DMS153 treated with DMSO at 0.1 percent for 48 hours (cell line): Measurements from ENCODE around the gene TLR2.

Experiments
- DNase-seq: peaks from one replicate; lab custom pipeline; 2025; ENCODE audit not compliant: unreplicated experiment; lab: John Stamatoyannopoulos, UW

Gene TLR2

DNA sequence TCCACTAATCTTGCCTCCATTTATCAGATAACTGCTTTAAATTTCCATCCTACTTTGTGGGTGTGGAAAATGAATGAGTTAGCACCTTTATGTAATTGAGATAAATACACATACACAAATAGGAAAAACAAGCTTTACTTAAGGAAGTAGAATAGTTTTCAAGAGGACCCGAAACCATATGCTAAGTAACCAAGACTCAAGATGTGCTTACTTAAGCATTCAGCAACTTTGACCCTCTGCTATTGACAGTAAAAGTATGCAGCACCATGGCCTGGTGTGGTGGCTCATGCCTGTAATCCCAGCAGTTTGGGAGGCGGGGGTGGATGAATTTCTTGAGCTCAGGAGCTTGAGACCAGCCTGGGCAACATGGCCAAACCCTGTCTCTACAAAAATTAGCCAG lies 45.8 kb downstream of the TLR2 start:
- DNase-seq = no peak

DNA sequence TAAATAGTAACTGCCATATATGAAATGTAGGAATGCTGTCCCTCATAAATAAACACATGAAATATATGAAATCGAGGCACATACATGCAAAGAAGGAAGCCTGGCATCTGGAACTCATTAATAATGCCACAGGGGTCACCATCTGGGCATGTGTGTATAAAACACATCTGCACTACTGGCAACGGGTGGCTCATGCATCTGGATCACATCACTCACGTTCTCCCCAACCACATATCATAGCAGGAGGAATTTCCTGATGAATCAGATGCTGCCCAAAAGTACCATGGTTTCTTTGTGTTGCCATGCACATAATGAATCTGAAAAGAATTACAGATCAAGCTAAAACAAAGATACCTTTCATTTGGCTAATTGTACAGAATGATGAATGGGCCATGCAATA lies 47.2 kb downstream of the TLR2 start:
- DNase-seq = no peak

DNA sequence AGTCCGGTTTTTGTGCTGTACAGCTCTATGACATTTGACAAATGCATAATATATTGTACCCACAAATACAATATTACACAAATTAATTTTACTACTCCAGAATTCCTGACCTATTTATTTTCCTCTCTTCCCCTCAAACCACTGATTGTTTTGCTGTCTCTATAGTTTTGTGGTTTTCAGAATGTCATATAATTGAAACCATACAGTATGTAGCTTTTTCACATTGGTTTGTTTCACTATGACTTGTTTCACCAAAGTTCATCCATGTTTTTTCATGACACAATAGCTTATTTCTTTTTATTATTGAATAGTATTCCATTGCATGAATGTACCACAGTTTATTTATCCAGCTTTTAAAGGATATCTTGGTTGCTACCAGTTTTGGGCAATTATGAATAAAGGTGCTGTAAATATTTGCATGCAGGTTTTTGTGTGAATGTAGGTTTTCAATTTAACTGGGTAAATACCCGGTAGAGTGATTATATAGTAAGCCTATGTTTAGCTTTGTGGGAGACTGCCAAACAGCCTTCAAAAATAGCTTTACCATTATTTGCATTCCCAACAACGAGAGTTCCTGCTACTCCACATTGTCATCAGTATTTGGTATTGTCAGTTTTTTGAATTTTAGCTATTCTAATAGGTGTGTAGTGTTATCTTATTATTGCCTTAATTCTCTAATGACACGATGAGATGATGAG lies 49.8 kb downstream of the TLR2 start:
- DNase-seq = no peak

DNA sequence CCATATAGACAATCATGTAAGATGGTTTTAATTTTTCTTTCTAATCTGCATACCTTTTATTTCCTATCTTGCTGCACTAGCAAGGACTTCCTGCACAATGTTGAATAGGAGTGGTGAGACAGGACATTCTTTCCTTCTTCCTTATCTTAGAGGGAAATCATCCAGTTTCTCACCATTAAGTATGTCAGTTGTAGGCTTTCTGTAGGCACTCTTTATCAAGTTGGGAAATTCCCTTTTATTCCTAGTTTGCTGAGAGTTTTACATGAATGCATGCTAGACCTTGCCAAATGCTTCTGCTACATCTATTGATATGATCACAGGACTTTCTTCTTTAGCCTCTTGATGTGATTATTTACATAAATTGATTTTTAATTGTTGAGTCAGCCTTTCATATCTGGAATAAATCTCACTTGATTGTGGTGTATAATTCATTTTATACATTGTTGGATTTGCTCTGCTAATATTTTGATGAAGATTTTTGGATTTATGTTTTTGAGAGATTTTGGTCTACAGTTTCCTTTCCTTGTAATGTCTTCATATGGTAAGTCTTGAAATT lies 51.9 kb downstream of the TLR2 start:
- no peak for DNase-seq

DNA sequence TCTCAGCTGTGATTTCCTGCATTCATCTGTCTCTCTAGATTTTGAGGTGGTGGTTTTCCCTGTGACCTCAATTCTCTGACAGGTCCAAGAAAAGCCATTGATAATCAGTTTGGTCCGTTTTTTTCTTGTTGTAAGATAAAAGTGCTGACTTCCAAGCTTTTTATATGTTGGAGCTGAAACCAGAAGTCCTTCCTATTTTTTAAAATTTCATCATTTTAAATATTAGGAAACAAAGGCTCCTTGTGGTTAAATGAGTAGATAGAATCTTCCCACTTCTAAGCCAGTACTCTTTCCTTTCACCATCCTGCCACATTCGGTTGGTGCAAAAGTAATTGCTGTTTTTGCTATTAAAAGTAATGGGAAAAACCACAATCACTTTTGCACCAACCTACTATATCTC lies 57.5 kb downstream of the TLR2 start:
- DNase-seq = no peak

DNA sequence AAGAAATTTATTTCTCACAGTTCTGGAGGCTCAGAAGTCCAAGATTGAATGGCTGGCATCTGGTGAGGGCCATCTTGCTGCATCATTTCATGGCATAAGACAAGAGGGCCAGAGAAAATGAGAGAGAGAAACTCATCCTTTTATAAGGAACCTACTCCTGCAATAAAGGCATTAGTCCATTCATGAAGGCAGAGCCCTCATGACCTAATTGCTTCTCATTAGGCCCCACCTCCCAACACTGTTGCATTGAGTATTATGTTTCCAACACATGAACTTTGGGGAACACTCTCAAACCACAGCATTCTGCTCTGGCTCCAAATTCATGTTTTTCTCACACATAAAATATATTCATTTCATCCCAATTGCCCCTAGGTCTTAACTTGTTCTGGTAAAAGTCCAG lies 61.6 kb downstream of the TLR2 start:
- no peak for DNase-seq

DNA sequence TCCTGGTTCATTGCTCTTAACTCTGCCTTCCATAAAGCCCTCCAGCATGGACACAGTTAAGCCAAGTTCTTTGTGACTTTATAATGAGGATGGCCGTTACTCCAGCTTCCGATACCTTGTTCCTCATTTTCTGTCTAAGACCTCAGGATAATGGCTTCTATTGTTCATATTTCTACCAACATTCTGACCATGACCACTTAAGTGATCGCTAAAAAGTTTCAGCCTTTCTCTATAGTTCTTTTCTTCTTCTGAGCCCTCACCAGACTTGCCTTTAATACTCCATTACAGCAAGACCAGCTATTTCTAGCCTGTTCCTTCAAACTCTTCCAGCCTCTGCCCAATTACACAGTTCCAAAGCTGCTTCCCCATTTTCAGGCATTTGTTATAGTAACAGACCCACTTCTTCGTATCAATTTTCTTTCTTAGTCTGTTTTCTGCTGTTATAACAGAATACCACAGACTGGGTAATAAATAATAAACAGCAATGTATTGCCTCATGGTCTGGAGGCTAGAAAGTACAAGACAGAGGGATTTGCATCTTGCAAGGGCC lies 63.4 kb downstream of the TLR2 start:
- DNase-seq = no peak

DNA sequence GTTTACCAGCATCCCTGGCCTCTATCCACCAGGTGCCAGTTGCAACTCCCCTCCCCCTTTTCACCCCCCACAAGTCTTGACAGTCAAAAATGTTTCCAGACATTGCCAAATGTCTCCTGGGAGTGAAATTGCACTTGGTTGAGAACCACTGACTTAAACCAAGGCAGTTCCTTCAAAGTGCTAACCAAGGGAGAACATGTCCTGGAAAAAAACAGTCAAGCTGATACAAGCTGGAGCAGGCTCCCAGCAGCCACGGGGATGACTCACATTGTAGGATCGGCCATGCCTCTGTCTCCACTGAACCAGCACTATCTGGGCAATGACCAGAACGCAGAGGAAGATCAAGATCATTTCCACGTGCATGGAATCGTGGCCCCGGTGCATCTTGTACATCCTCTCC lies 64.3 kb downstream of the TLR2 start:
- no peak for DNase-seq

DNA sequence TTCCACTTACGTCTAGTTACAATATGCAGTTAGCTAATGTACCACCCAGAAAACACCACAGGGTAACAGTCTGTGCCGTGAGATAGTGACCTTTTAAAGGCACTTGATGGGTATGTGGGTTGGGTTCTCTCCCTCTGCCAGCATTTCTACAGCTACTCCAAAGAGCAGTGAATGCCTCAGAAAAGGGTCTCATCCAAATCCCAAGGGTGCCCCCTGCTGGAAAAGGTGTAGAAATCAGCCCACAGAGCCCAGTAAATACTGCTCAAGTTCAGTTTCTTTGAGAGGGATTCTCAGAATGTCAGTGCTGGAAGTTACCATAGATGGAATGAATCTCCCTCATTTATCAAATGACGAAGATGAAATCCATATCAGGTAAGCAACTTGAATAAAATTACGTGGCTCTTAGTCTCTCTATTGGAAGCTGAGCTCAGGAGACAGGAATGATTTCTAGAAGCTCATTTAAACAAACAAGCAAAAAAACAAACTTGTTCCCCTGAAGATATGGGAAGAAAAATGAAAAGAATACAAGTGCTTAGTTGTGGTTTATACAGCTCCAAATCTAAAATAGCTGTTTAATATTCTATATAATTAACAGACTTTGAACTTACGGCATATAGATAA lies 66.2 kb downstream of the TLR2 start:
- DNase-seq = peak; percentile 45

DNA sequence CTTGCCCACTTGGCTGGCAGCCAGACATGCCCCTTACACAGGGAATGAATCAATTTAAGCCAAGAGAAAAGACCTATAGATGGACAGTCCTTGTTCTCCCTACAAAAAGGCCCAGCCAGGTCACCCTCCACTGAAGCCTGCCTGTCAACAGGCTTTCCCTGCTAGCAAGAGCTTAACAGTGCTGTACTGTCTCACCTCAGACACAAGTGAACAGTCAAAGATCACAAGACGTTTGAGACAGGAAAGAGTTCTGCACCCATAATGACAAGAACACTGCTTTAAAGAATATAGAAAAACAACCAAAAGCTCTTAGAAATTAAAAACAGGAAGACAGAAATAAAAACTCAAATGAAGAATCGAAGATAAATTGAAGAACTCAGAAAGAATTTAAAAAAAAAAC lies 71.1 kb downstream of the TLR2 start:
- no peak for DNase-seq
